ENCODE data around the gene ATG3. TPM values are rescaled to one million over a fixed set of nuclear protein-coding genes. Genes with fewer than 3 reads are reported as not detected.

The ATG3 gene
- total RNA-seq, 1 experiment from 2014 or later: 59.3 TPM

- H2BK15ac ChIP-seq (ENCODE audit: low read depth, low read length): no peak overlapping the region
- no peaks in the 10 kb centered on the region for H4K20me1 ChIP-seq (ENCODE audit: control insufficient read depth, insufficient read depth, insufficient read length)
- H3K4ac ChIP-seq (ENCODE audit: low read depth, low read length): no peak overlapping the region
- no peak overlapping the region for H2BK5ac ChIP-seq (ENCODE audit: insufficient read length, low read length)
- H3K27me3 ChIP-seq (ENCODE audit: insufficient read depth, low read length): no peaks in the 10 kb centered on the region
- no peak overlapping the region for H3K9ac ChIP-seq (ENCODE audit: extremely low read depth, insufficient read length, low read length)
- TF ChIP-seq CTCF (conservative IDR thresholded peaks at IDR 0.05): no peak
- 0 out of 2 replicates have a peak, but pooled peaks cover 3% of the 10 kb centered on the region for H3K4me1 ChIP-seq (ENCODE audit: insufficient read depth, low read length)
- H4K5ac ChIP-seq (ENCODE audit: insufficient read length, low read depth, low read length): no peak overlapping the region
- no peak overlapping the region for H2AFZ ChIP-seq (ENCODE audit: low read length)
- no peaks in the 10 kb centered on the region for H3K9me3 Mint-ChIP-seq
- H3K23me2 ChIP-seq (ENCODE audit: insufficient read length, low read depth, low read length, poor library complexity, severe bottlenecking): no peaks in the 10 kb centered on the region
- H3K4me1 Mint-ChIP-seq: peaks cover 3 to 8% of the 10 kb centered on the region in 2 experiments; a peak in 2 of 4 replicates
- no peaks in the 10 kb centered on the region for H3K9me3 ChIP-seq (ENCODE audit: control insufficient read depth, low read depth, low read length)
- no peak overlapping the region for H3K27ac Mint-ChIP-seq
- WGBS (ENCODE audit: extremely low coverage, insufficient read length, low lambda C conversion rate): no CpG with 5 or more reads among the region's 4 CpGs
- no peak overlapping the region for H4K8ac ChIP-seq (replicated peaks; ENCODE audit: insufficient read length, low read depth, low read length)
- no peak overlapping the region for H3K14ac ChIP-seq (ENCODE audit: insufficient read depth, low read length)
- H3K27me3 Mint-ChIP-seq (ENCODE audit: low read depth): no peaks in the 10 kb centered on the region
- no peak overlapping the region for H3K27ac ChIP-seq (ENCODE audit: insufficient read length, low read depth, low read length)
- no peaks in the 10 kb centered on the region for H3K36me3 Mint-ChIP-seq (ENCODE audit: insufficient read depth in 1 of 3, low read depth in 3 of 3)
- no peak overlapping the region for H4K91ac ChIP-seq (ENCODE audit: insufficient read length, low read depth, low read length)
- no peak for DNase-seq
- H2AK5ac ChIP-seq (ENCODE audit: insufficient read length, low read length): no peak overlapping the region
- H2BK20ac ChIP-seq (ENCODE audit: low read depth, low read length, poor library complexity, severe bottlenecking): no peak overlapping the region
- no peaks in the 10 kb centered on the region for H3K79me2 ChIP-seq (ENCODE audit: insufficient read depth, low read length)
- H3K23ac ChIP-seq (ENCODE audit: insufficient read length, low read depth, low read length): no peak overlapping the region
- H3K4me3 Mint-ChIP-seq: no peak overlapping the region
- no peak overlapping the region for H3K18ac ChIP-seq (ENCODE audit: insufficient read length, low read depth, low read length)
- H2BK120ac ChIP-seq (ENCODE audit: low read depth, low read length, poor library complexity, severe bottlenecking): no peak overlapping the region
- no peak overlapping the region for H3T11ph ChIP-seq (ENCODE audit: low read length)
- no peak overlapping the region for H3K4me2 ChIP-seq (ENCODE audit: insufficient read depth, insufficient read length, low read length)
- H3K56ac ChIP-seq (ENCODE audit: insufficient read length, low read depth, low read length): no peak overlapping the region
- H2BK12ac ChIP-seq (ENCODE audit: insufficient read length, low read depth, low read length): no peak overlapping the region
- H3K79me1 ChIP-seq (ENCODE audit: insufficient read depth, low read depth, low read length, poor library complexity, severe bottlenecking): no peaks in the 10 kb centered on the region
These were observed 77.4 kb downstream of the ATG3 start for GRCh38 chr3:112484352-112484751.

All from H9 (cell line).